GM23338 (cell line): Measurements from ENCODE around the gene STXBP5.

Source experiments
- CREB1 ChIP-seq: fragments of 250-450 bp; sonication (Bioruptor Pico); IDR thresholded peaks from 2 replicates; pipeline ENCODE4 v1.5.0; 2020; ENCODE audit warnings: low read depth, mild to moderate bottlenecking, moderate library complexity
- CTCF ChIP-seq, 2 experiments: fragments of 200-600 bp in 1 of 2; sonication (generic) in 1 of 2; conservative IDR thresholded peaks; 2 replicates each; pipeline versions ENCODE4 v1.5.1 to v1.6.1; 2016 to 2017; ENCODE audit warnings: antibody characterized with exemption in 2 of 2, low read depth in 2 of 2, mild to moderate bottlenecking in 2 of 2, moderate library complexity in 1 of 2
- ETS1 ChIP-seq: IDR thresholded peaks from 2 replicates; pipeline ENCODE4 v1.6.1; 2016; ENCODE audit warnings: antibody characterized with exemption
- EZH2 ChIP-seq: fragments of 200-600 bp; sonication (generic); IDR thresholded peaks from one replicate; pipeline ENCODE4 v1.8.0; 2017; ENCODE audit warnings: antibody characterized with exemption, mild to moderate bottlenecking, low read depth; ENCODE audit not compliant: unreplicated experiment
- EZH2phosphoT487 ChIP-seq: fragments of 200-600 bp; sonication (generic); IDR thresholded peaks from one replicate; pipeline ENCODE4 v1.8.1; 2018; ENCODE audit warnings: antibody characterized with exemption; ENCODE audit not compliant: unreplicated experiment
- JUNB ChIP-seq: IDR thresholded peaks from one replicate; pipeline ENCODE4 v1.6.1; 2016; ENCODE audit warnings: antibody characterized with exemption; ENCODE audit not compliant: unreplicated experiment
- POLR2AphosphoS5 ChIP-seq: IDR thresholded peaks from 2 replicates; pipeline ENCODE4 v1.6.1; 2016; ENCODE audit warnings: antibody characterized with exemption, low read depth
- REST ChIP-seq: IDR thresholded peaks from one replicate; pipeline ENCODE4 v1.6.1; 2018; ENCODE audit warnings: antibody characterized with exemption; ENCODE audit not compliant: unreplicated experiment
- ZNF114 ChIP-seq: fragments of 250-450 bp; sonication (Bioruptor Pico); IDR thresholded peaks from 2 replicates; pipeline ENCODE4 v1.5.0; 2020; ENCODE audit warnings: mild to moderate bottlenecking, moderate library complexity
- ZNF331 ChIP-seq: fragments of 250-450 bp; sonication (Bioruptor Pico); IDR thresholded peaks from 2 replicates; pipeline ENCODE4 v1.5.0; 2020; ENCODE audit warnings: low read depth, mild to moderate bottlenecking, moderate library complexity

- TF ChIP-seq CTCF (conservative IDR thresholded peaks at IDR 0.05; ENCODE audit: low read depth in 2 of 2) (no peak), EZH2 (no peak), POLR2AphosphoS5 (no peak), EZH2phosphoT487 (no peak), REST (no peak), CREB1 (CRISPR knock-in tag) (no peak), ZNF114 (CRISPR knock-in tag) (no peak), ETS1 (no peak), JUNB (no peak), ZNF331 (CRISPR knock-in tag) (no peak)
These were observed 17.5 kb downstream of the STXBP5 start for GRCh38 chr6:147221739-147222138.
